Measurements from ENCODE around the gene UBXN10.
"Not testable (repeated sequence)": the region's sequence is repeated elsewhere in the genome, so short reads cannot be mapped to it uniquely, and the experiment has no call there.

The UBXN10 gene

GRCh38 chr1:20210736-20211460, 25.0 kb downstream of the UBXN10 start:
- DNase-seq, result no peak

- no peak for DNase-seq
Measured at GRCh38 chr1:20211511-20211931, 25.6 kb downstream of the UBXN10 start.

- DNase-seq, result no peak
Measured at GRCh38 chr1:20212085-20212684, 26.3 kb downstream of the UBXN10 start.

GRCh38 chr1:20212685-20213331, 26.9 kb downstream of the UBXN10 start:
- peak; percentile 66 for DNase-seq

- no peak for DNase-seq
Measured at GRCh38 chr1:20215716-20216115, 29.8 kb downstream of the UBXN10 start.

- peak; percentile 56 for DNase-seq
Measured at GRCh38 chr1:20216574-20216973, 30.7 kb downstream of the UBXN10 start.

GRCh38 chr1:20219053-20219452, 33.2 kb downstream of the UBXN10 start:
- DNase-seq, result not testable (repeated sequence)

GRCh38 chr1:20220036-20220435, 34.1 kb downstream of the UBXN10 start:
- no peak for DNase-seq

GRCh38 chr1:20223106-20223505, 37.2 kb downstream of the UBXN10 start:
- DNase-seq, result no peak

- no peak for DNase-seq
Measured at GRCh38 chr1:20223551-20224419, 37.9 kb downstream of the UBXN10 start.

GRCh38 chr1:20224546-20224945, 38.6 kb downstream of the UBXN10 start:
- no peak for DNase-seq

GRCh38 chr1:20227704-20228103, 41.8 kb downstream of the UBXN10 start:
- DNase-seq, result no peak

- no peak for DNase-seq
Measured at GRCh38 chr1:20228314-20228825, 42.5 kb downstream of the UBXN10 start.

GRCh38 chr1:20229171-20229570, 43.3 kb downstream of the UBXN10 start:
- DNase-seq, result no peak

GRCh38 chr1:20232564-20232963, 46.7 kb downstream of the UBXN10 start:
- DNase-seq, result not testable (repeated sequence)

- peak; percentile 28 for DNase-seq
Measured at GRCh38 chr1:20233394-20233793, 47.5 kb downstream of the UBXN10 start.

- no peak for DNase-seq
Measured at GRCh38 chr1:20233866-20234265, 48.0 kb downstream of the UBXN10 start.

GRCh38 chr1:20234788-20235535, 49.1 kb downstream of the UBXN10 start:
- DNase-seq, result no peak

- DNase-seq, result no peak
Measured at GRCh38 chr1:20237646-20238045, 51.8 kb downstream of the UBXN10 start.

- DNase-seq, result no peak
Measured at GRCh38 chr1:20240012-20240411, 54.1 kb downstream of the UBXN10 start.

GRCh38 chr1:20242890-20243479, 57.1 kb downstream of the UBXN10 start:
- no peak for DNase-seq

Data from activated CD4-positive, alpha-beta T cell treated with anti-CD3 and anti-CD28 coated beads, Interleukin-10, Interleukin-2, amounts not matched to agents 100 ng/mL and 50 ng/mL, durations not matched to agents 16 hours and 8 hours (primary cell).